Erythroblast (primary cell): ENCODE measurements around the gene ARRDC2.

Experiments used
- GATA1 ChIP-seq: IDR thresholded peaks from 2 replicates; pipeline ENCODE4 v1.6.1; 2011; ENCODE audit warnings: low read depth, mild to moderate bottlenecking, control low read depth, low read length, moderate library complexity
- POLR2A ChIP-seq: IDR thresholded peaks from 2 replicates; pipeline ENCODE4 v1.6.1; 2011; ENCODE audit warnings: mild to moderate bottlenecking, low read length

- TF ChIP-seq POLR2A (no peak), GATA1 (no peak)
Observed at GRCh38 chr19:18010149-18010548, 2.2 kb downstream of the ARRDC2 start.
